HG02763 (cell line): ENCODE data around the gene CDCA7.
"Not testable (repeated sequence)": the region's sequence is repeated elsewhere in the genome, so short reads cannot be mapped to it uniquely, and the experiment has no call there.

Source experiments
- ATAC-seq: cut with Tn5 transposase; IDR thresholded peaks from one replicate; pipeline ENCODE4 v1.9.1; 2021; ENCODE audit warnings: mild to moderate bottlenecking, moderate library complexity; ENCODE audit not compliant: unreplicated experiment

The CDCA7 gene

DNA sequence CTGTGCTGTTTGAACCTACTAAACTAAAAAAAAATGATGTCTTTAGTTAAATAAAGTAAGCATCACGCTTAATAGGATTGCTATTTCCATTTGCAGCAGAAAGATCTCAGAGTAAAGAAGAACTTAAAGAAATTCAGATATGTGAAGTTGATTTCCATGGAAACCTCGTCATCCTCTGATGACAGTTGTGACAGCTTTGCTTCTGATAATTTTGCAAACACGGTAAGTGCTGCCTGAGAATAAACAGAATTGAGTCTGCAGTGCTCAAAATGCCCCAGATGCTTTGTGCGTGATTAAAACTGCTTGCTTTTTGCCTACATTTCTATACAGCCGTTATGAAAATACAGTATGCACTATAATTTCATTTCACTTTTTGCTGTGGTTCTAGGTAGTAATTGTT is 3.9 kb downstream of the CDCA7 start:
- ATAC-seq: no peak

GRCh38 chr2:173359231-173359630 is 4.6 kb downstream of the CDCA7 start:
- ATAC-seq: peak; percentile 32

GRCh38 chr2:173370198-173370597 is 15.5 kb downstream of the CDCA7 start:
- no peak for ATAC-seq

DNA sequence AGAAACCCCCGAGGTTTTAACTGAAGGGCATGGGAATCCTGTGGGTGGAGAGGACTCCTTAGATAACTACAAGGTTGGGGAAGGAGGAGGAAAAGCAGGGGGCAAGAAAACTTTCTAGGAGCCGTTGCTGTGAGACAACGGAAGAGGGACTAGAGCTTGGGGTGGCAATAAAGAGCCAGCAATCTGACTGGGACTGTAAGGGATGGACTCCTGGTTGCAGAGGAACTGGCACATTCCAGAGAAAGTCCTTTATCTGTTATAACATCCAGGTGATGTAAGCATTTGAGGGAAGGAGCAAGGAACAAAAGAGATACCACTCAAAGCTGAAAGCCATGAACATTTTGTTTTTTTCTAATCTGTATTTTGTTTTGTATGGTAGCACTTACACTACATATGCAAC is 16.4 kb downstream of the CDCA7 start:
- no peak for ATAC-seq

GRCh38 chr2:173373290-173373689 is 18.6 kb downstream of the CDCA7 start:
- ATAC-seq: no peak

GRCh38 chr2:173374634-173375033 is 20.0 kb downstream of the CDCA7 start:
- ATAC-seq: no peak

- not testable (repeated sequence) for ATAC-seq
Measured at GRCh38 chr2:173385534-173385933, 30.9 kb downstream of the CDCA7 start.

DNA sequence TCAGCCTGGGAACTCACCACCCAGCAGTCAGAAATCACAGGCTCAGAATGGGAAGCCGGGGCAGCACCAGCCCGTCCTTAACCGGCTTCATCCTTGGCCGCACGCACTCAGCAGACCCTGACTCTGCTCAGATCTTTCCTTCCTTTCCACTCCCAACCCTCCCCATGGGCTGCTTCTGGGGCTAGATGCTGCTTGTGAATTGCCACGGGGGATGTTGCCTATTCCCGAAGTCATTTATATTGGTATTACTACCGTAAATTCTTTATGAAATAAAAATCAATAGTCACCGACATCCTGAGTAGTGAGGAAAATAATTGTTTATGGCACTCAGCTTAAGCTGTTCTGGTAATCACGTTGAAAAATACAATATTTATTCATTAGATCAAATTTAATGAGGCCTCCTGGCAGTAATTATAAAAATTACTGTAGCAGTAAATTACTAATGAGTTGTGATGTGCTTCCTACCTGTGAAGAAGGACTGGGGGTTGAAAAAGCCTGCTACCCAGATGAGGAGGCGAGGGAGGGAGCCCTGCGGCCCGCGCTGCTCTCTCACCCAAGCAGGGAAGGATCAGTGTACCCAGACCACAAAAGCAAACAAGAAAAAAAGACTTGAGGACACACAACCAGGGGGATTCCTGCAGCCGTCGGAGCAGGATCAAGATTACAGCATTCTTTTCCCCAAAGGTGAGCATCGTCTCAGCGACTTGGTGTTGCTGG is 31.5 kb downstream of the CDCA7 start:
- ATAC-seq: no peak

DNA sequence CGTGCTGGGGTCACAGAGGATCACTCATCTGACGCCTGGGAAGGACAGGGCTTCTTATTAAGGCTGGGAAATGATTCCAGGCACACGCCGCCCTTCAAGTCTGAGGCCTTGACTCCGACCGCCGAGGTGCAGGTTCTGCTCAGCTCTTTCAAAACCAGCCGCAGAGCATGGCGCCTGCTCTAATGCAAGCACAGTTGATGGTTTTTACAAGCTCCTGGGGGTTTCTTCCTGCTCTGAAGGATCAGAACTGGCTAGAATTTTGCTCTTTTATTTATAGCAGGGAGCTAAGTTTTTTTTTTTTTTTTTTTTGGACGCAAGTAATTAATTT is 32.0 kb downstream of the CDCA7 start:
- no peak for ATAC-seq

- no peak for ATAC-seq
Measured at GRCh38 chr2:173387079-173387478, 32.4 kb downstream of the CDCA7 start.

DNA sequence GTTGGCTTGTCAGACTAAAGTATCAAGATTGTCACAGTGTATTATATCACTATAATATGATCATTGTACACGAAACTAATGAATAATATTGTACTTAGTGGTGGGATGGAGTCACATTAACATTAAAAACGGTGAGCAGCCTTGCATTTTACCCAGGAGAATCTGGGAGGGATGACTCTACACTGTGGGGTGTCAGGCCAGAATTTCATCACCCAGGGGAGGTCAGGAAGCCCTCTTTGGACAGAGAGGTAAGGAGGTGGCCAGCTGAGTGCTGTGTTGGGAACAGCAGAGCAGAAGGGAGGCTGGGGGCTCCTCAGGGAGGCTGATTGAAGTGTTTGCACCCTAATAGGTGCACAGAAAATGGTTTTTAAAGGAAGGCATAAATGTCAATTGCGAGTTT is 33.0 kb downstream of the CDCA7 start:
- no peak for ATAC-seq

DNA sequence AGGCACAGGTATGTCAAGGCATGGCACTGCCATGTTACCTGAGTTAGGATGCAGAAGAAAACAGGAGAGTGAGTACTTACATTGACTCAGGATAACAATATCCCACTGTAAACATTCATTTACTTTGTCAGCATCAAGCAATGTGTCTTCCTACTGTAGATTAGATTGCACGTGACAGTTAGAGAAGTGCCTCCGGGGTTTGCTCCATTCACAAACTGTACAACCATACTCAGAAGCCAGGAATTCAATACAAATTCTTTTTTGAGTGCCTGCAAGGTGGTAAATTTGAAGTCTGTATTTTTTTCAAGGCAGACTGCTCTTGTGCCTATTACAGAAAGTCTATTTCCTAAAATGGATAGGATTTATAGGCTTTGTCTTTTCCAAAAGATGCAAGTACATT is 34.1 kb downstream of the CDCA7 start:
- ATAC-seq: no peak

GRCh38 chr2:173390036-173390435 is 35.4 kb downstream of the CDCA7 start:
- no peak for ATAC-seq

GRCh38 chr2:173392731-173393130 is 38.1 kb downstream of the CDCA7 start:
- no peak for ATAC-seq

DNA sequence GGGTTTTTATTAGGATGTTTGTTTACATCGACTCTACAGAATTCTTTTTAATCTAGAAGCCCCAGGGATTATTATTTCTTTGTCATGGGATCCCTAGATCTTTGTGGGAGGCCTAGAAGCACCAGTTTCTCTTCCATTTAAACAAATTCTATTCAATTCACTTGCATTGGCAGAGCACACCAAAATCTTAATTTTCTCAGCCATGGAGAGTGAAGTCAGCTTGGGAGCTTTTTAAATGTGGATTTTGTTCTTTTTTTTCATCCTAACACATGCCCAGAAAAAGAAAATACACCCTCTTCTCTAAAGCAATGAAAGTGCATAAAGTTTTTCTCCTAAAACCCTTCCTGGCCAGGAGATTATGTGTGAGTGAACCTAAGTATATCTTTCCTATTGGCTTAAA is 38.5 kb downstream of the CDCA7 start:
- no peak for ATAC-seq

DNA sequence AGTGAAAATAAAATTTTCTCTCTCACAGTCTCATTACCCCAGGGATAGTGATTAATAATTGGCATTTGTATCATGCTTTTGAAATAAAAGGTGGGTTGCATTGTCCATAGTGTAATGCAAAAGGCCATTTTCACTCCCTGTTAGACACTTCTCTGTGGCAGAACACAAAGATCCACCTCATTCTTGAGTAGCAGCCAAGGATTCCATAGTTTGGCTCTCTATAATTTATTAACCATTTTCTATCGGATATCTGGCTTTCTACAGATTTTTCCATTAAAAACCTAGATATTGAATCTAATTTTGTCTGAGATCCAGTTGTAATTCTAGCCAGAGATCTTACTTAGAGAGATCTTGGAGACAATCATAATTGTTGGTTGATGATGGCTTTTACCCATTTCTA is 39.0 kb downstream of the CDCA7 start:
- no peak for ATAC-seq

- no peak for ATAC-seq
Measured at GRCh38 chr2:173394091-173394974, 39.7 kb downstream of the CDCA7 start.

GRCh38 chr2:173395567-173396351 is 41.1 kb downstream of the CDCA7 start:
- no peak for ATAC-seq

DNA sequence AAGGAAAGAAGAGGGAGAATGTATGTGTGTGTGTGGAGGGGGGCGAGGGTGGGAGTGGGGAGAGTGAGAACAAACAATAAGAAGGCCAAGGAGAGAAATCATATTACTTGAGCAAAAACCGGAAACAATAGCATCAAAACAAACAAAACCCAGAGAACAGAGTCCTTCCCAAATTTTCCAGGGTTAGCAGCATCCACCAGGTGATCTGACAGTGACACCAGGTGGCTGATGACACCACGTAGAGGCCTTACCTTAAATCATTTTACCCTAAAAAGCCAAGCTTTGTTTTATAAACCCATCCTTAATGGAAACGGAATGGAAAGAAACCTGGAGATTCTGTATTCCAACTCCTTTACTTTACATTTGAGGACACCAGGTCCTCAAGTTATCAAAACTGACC is 42.9 kb downstream of the CDCA7 start:
- no peak for ATAC-seq

DNA sequence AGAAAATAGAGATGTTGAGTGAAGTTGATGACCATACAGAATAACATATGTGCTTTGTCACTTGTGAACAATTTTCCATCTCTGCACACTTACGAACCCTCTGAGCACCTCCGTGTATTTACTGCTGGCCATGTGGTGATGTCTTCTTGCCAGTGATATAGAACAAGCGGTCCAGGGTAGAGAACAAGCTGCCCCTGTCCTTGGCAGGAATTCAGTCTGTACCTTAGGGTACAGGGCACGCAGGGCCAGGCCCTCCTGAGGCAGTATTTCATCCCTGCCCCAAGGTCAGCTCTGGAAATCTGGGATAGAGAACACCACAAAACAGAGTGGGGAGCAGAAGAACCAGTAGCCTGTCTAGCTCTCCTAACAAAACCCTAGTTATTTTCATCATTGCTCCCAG is 44.6 kb downstream of the CDCA7 start:
- ATAC-seq: no peak

GRCh38 chr2:173400760-173401159 is 46.1 kb downstream of the CDCA7 start:
- no peak for ATAC-seq
